Stimulated activated CD8-positive, alpha-beta memory T cell treated with anti-CD3 and anti-CD28 coated beads, Interleukin-4, amount 100 ng/mL, for 24 hours (primary cell): ENCODE measurements around the gene KRTAP9-6.
"Not testable (repeated sequence)": the region's sequence is repeated elsewhere in the genome, so short reads cannot be mapped to it uniquely, and the experiment has no call there.

ENCODE experiments used
- DNase-seq: peaks from one replicate; pipeline ENCODE4 v3.0.0-alpha.2; 2020; ENCODE audit warnings: low read depth

Gene KRTAP9-6, protein sequence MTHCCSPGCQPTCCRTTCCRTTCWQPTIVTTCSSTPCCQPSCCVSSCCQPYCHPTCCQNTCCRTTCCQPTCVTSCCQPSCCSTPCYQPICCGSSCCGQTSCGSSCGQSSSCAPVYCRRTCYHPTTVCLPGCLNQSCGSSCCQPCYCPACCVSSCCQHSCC

DNA sequence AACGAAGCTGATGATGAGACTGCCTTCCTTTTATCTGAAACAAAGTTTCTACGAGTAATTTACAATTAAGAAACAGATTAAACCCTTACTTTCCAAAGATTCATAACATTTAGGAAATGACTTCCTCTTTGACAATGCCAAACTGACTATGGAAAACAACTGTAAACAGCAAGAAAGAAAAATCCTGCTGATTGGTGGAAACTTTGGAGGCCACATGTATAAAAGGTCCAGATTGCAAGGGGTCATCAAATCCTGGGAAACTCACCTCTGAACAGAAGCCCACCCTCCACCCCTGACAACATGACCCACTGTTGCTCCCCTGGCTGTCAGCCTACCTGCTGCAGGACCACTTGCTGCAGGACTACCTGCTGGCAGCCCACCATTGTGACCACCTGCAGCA lies at the start of gene KRTAP9-6:
TSS of gene KRTAP9-6 (plus strand) at position 301 of the 400 bp plus-strand sequence. CDS start at position 301, 0 bp downstream.
- no peak for DNase-seq

DNA sequence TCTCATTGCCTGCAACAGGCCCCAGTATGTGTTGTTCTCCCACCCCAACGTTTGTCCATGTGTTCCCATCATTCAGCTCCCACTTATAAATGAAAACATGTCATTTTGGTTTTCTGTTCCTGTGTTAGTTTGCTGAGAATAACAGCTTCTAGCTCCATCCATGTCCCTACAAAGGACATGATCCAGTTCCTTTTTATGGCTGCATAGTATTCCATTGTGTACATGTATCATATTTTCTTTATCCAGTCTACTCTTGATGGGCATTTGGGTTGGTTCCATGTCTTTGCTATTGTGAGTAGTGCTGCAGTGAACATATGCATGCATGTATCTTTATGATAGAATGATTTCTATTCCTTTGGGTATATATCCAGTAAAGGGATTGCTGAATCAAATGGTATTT lies 49.5 kb upstream of the KRTAP9-6 start:
- no peak for DNase-seq

DNA sequence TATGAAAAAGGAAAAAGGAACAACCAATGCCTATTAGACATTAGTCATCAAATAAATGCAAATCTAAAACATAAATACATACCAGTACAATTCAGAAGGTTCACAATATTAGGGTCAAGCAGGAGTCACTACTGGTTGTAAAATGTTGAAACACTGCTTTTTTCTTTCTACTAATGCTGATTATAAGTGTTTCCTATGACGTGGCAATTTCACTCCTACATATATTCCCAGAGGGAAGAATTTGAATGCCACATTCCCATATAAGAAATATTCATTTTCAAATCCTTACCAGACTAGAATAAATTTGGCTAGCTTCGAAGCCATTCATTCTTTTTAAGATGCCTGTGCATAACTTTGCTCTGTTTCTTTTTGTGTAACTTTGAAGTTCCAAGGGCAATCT lies 41.4 kb upstream of the KRTAP9-6 start:
- DNase-seq: no peak

DNA sequence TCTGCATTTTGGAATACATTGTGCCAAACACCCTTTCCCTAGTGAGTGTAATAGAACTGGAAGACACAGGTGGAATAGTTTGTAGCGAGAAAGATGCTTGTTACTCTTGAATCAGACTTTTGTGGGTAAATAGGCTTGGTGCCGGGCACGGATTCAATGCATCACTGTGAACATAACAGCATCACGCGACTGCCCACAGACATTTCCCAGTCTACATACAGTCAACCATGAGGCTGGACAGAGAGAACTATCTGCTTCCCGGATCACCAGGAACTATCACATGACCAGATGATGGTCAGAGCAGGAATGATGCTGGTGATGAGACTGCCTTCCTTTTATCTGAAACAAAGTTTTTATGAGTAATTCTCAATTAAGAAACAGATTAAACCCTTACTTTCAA lies 39.1 kb upstream of the KRTAP9-6 start:
- no peak for DNase-seq

DNA sequence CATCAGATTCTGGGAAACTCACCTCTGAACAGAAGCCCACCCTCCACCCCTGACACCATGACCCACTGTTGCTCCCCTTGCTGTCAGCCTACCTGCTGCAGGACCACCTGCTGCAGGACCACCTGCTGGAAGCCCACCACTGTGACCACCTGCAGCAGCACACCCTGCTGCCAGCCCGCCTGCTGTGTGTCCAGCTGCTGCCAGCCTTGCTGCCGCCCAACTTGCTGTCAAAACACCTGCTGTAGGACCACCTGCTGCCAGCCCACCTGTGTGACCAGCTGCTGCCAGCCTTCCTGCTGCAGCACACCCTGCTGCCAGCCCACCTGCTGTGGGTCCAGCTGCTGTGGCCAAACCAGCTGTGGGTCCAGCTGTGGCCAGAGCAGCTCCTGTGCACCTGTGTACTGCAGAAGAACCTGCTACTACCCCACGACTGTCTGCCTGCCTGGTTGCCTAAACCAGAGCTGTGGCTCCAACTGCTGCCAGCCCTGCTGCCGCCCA lies 38.5 kb upstream of the KRTAP9-6 start, which contains the start of gene KRTAP9-2:
TSS of gene KRTAP9-2 (plus strand) at position 51 of the 498 bp plus-strand sequence. CDS start at position 58, 7 bp downstream.
- not testable (repeated sequence) for DNase-seq

DNA sequence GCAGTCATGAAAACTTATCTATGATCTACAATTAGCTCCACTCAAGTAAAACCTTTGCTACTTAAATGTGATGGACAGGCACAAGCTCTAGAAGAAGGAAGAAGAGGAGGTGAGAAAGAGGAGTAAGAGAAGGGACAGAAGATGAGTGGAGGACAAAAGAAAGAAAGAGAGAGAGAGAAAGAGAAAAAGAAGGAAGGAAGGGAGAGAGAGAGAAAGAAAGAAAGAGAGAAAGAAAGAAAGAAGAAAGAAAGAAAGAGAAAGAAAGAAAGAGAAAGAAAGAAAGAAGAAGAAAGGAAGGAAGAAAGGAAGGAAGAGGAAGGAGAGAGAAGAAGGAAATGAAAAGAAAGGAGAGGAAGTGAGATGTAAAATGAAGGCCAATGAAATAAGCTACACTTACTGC lies 35.1 kb upstream of the KRTAP9-6 start:
- no peak for DNase-seq

DNA sequence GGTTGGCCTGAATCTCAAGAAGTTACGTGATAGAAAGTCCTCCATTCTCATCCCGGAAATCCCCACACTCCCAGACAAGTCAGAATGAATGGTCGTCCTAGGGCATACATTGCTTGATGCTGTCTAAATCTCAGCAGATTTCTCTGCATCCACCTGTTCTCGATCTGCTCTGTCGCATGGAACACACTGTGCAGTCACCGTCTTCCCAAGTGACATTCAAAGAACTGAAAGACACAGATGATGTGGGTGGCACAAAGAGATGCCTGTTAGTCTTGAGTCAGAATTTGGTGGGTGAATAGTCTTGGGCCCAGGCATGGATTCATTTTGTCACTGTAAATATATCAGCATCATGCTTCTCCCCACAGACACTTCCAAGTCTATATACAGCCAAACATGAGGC lies 33.4 kb upstream of the KRTAP9-6 start:
- DNase-seq: no peak

DNA sequence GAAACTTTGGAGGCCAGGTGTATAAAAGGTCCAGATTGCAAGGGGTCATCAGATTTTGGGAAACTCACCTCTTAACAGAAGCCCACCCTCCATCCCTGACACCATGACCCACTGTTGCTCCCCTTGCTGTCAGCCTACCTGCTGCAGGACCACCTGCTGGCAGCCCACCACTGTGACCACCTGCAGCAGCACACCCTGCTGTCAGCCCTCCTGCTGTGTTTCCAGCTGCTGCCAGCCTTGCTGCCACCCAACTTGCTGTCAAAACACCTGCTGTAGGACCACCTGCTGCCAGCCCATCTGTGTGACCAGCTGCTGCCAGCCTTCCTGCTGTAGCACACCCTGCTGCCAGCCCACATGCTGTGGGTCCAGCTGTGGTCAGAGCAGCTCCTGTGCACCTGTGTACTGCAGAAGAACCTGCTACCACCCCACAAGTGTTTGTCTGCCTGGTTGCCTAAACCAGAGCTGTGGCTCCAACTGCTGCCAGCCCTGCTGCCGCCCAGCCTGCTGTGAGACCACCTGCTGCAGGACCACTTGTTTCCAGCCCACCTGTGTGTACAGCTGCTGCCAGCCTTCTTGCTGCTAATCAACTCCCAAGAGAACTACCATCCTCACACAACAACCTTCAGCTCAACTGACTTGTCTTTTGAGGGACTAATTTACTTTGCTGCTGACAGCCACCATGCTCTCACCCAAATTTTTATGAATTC lies 32.6 kb upstream of the KRTAP9-6 start, which contains the start of gene KRTAP9-3:
TSS of gene KRTAP9-3 (plus strand) at position 51 of the 707 bp plus-strand sequence. CDS start at position 104, 53 bp downstream.
- DNase-seq: not testable (repeated sequence)

DNA sequence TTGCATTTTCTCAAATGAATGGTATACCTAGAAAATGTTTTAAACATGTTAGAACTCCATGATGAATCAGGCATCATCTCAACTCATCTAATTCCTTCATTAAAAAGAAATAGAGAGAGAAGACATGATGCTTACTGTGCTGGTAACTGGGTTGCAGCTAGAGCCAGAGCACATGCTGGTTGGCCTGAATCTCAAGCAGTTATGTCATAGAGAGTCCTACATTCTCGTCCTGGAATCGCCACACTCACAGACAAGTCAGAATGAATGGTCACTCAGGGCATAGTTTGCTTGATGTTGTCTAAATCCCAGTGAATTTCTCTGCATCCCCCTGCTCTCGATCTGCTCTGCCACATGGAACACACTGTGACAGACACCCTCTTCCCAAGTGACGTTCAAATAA lies 28.1 kb upstream of the KRTAP9-6 start:
- DNase-seq: not testable (repeated sequence)

DNA sequence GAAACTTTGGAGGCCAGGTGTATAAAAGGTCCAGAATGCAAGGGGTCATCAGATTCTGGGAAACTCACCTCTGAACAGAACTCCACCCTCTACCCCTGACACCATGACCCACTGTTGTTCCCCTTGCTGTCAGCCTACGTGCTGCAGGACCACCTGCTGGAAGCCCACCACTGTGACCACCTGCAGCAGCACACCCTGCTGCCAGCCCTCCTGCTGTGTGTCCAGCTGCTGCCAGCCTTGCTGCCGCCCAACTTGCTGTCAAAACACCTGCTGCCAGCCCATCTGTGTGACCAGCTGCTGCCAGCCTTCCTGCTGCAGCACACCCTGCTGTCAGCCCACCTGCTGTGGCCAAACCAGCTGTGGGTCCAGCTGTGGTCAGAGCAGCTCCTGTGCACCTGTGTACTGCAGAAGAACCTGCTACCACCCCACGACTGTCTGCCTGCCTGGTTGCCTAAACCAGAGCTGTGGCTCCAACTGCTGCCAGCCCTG lies 27.2 kb upstream of the KRTAP9-6 start, which contains the start of gene KRTAP9-8:
TSS of gene KRTAP9-8 (plus strand) at position 51 of the 489 bp plus-strand sequence. CDS start at position 104, 53 bp downstream.
- DNase-seq: not testable (repeated sequence)

DNA sequence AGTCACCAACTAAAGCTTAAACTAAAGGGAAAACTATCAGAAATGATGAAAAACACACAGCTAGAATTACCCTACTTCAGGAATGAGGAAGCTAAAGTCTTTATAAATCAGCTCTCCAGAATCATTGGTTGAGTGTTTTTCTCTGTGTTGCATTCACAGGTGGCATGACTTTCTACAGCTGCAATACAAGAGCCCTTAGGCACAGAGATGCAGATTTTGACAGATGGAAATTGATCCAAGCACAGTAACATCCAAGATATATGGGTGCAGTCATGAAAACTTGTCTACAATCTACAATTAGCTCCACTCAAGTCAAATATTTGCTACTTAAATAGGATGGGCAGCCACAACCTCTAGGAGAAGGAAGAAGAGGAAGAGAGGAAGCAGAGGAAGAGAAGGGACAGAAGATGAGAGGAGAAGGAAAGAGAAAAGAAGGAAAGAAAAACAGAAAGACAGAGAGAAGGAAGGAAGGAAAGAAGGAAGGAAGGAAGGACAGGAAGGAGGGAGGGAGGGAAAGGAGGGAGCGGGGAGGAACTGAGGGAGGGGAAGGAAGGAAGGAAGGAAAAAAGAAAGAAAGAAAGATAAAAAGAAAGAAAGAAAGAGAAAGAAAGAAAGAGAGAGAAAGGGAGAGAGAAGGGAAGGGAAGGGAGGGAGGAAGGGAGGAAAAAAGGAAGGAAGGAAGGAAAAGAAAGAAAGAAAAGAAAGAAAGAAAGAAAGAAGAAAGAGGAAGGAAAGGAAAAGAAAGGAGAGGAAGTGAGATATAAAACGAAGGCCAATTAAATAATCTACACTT lies 18.0 kb upstream of the KRTAP9-6 start:
- DNase-seq: not testable (repeated sequence)

DNA sequence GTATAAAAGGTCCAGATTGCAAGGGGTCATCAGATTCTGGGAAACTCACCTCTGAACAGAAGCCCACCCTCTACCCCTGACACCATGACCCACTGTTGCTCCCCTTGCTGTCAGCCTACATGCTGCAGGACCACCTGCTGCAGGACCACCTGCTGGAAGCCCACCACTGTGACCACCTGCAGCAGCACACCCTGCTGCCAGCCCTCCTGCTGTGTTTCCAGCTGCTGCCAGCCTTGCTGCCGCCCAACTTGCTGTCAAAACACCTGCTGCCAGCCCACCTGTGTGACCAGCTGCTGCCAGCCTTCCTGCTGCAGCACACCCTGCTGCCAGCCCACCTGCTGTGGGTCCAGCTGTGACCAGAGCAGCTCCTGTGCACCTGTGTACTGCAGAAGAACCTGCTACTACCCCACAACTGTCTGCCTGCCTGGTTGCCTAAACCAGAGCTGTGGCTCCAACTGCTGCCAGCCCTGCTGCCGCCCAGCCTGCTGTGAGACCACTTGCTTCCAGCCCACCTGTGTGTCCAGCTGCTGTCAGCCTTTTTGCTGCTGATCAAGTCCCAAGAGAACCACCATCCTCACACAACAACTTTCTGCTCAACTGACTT lies 15.4 kb upstream of the KRTAP9-6 start, which contains the start of gene KRTAP9-4:
TSS of gene KRTAP9-4 (plus strand) at position 51 of the 604 bp plus-strand sequence. CDS start at position 85, 34 bp downstream.
- not testable (repeated sequence) for DNase-seq

DNA sequence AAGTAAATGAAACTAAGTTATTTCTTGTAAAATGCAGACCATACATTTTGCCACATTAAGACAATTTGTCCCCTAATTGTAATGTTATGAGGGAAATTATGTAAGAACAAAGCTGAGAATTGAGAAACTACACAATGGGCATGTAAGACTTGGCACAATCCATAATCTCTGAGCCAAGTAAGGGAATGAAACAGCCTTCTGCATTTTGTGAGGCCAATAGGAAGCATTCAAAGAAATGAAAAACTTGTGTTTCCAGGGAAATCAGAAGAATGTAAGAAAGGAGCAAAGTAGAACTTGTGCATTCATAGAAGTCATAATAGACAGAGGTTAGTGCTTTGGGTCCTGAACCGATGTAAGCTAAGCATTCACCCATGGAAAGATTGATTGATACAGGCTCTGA lies 13.9 kb upstream of the KRTAP9-6 start:
- DNase-seq: no peak

DNA sequence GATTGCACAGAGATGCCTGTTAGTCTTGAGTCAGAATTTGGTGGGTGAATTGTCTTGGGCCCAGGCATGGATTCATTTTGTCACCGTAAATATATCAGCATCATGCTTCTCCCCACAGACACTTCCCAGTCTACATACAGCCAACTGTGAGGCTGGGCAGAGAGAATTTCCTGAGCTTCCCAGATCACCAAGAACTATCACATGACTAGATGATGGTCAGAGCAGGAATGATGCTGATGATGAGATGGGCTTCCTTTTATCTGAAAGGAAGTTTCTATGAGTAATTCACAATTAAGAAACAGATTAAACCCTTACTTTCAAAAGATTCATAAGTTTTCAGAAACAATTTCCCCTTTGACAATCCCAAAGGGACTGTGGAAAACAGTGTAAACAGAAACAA lies 10.3 kb upstream of the KRTAP9-6 start:
- DNase-seq: no peak

DNA sequence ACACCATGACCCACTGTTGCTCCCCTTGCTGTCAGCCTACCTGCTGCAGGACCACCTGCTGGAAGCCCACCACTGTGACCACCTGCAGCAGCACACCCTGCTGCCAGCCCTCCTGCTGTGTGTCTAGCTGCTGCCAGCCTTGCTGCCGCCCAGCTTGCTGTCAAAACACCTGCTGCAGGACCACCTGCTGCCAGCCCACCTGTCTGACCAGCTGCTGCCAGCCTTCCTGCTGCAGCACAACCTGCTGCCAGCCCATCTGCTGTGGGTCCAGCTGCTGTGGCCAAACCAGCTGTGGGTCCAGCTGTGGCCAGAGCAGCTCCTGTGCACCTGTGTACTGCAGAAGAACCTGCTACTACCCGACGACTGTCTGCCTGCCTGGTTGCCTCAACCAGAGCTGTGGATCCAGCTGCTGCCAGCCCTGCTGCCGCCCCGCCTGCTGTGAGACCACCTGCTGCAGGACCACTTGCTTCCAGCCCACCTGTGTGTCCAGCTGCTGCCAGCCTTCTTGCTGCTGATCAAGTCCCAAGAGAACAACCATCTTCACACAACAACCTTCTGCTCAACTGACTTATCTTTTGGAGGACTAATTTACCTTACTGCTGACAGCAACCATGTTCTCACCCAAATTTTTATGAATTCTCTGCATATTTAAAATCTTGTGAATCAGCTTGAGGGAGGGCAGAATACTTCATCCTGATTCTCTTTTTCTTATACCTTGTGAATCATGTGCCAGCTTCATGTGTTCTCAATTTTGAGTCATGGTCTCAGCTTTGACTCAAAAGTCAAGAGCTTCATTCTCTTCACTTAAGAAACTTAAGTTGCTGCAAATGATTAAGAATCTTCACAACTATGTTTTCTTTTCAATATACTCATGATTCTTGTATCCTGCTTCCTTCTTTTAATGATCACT lies 9.5 kb upstream of the KRTAP9-6 start, which contains the start of gene KRTAP9-9:
TSS of gene KRTAP9-9 (plus strand) at position 4 of the 910 bp plus-strand sequence.
- DNase-seq: not testable (repeated sequence)

DNA sequence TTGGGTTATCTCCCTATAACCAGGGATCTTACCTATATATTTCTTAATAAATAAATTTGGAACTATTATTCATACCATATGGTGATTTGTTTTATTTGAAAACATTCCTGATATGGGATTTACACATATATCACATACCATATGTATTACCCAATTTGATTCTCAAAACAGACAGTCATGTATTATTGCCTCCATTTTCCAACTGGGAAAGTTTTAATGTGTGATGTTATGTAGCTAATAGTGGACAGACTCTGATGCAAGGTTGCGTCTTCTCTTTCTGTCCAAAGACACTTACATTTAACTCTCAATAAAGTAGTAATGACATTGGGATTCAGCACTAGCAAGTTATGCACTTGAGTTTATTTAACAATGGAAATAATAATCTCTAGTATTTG lies 8.9 kb upstream of the KRTAP9-6 start:
- no peak for DNase-seq

DNA sequence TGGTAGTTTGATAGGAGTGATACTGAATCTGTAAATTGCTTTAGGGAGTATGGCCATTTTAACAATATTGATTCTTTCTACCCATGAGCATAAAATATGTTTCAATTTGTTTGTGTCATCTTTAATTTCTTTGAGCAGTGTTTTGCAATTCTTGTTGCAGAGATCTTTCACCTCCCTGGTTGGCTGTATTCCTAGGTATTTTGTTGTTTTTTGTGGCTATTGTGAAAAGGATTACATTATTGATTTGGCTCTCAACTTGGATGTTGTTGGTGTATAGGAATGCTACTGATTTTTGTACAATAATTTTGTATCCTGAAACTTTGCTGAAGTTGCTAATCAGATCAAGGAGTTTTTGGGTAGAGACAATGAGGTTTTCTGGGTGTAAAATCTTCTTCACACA lies 6.8 kb upstream of the KRTAP9-6 start:
- DNase-seq: no peak

DNA sequence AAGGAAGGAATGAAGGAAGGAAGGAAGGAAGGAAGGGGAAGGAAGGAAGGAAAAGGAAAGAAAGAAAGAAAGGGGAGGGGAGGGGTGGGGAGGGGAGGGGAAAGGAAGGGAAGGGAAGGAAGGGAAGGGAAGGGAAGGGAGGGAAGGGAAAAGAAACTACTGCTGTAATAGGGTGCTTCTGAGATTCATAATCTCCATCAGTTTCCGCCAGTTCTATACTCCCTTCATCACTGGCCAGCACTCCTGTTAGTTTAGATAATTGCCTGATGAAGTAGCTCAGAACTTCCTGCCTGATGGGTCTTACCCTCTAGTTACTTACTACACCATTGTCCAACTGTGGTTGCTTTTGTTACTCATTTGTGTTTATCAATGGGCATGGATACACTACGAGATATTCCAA lies 2.0 kb upstream of the KRTAP9-6 start:
- DNase-seq: no peak

DNA sequence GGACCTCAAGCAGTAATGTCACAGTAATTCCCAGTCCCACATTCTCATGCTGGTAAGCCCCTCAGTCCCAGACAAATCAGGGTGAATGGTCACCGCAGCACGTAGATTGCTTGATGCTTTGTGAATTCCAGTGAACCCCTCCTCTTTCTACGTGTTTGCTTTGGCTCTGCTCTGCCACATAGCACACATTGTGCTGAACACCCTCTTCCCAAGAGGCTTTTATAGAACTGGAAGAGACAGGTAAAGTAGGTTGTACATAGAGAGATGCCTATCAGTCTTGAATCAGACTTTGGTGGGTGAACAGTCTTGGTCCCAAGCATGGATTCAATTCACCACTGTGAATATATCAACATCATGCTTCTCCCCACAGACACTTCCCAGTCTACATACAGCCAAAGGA lies 579 bp upstream of the KRTAP9-6 start:
- no peak for DNase-seq

DNA sequence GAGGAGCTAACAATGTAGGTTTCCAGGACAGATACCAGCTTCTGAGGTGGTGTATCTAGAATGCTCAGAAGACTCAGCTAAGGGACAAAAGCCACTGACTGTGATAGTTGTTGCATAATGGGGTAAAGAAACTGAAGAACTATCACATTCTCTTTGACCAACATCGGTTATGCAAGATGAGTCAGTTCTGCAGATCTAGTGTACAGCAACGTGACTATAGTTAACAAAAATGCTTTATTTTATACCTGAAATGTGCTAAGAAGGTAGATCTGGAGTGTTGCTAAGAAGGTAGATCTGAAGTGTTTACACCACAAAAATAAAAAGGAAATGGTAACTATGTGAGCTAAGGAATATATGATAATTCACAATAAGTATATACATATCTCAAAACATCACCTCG lies 2.5 kb downstream of the KRTAP9-6 start:
- DNase-seq: no peak
